ENCODE data around the gene NRTN. TPM values are rescaled to one million over a fixed set of nuclear protein-coding genes. Genes with fewer than 3 reads are reported as not detected.

The NRTN gene
- total and polyA plus RNA-seq, 2 of the 13 experiments (the other 11 are each of a cell fraction or from before 2014, with no cell fraction given), result 4.1 to 5.3 TPM

DNA sequence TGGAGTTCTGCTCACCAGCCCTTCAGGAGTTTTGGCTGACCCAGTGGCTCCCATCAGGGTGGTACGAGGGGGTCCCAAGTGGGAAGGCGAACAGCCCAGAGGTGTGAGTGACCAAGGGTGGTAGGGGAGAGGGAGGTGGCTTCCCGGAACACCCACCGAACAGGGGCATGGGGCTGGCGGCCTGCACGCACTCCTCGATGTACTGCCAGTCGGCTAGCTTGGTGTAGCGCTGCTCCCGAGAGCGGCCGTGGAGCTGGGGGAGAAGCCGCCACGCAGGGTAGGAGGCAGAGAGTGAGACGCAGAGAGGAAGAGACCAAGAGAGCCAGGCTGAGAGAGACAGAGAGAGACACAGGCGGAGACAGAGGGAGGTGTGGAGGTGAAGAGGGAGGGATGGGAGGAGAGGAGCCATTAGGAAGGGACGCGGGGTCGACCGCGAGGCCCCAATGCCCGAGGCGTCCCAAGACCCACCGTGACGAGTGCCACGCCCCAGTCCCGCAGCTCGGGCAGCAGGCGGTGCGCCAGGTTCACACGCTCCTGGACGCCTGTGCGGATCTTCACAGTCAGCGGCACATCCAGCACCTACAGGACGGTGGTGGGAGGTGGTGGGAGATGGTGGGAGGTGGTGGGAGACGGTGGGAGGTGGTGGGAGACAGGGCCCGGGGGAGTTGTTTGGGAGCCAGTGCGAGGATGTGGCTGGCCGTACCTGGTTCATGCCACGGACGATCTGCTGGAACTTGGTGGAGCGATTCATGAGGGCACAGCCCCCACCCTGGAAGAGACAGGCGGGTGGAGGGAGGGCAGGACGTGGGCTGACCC is 18.1 kb upstream of the NRTN start:
- Histone ChIP-seq H3K36me3 (replicated peaks in 1 of 2; ENCODE audit: control insufficient read depth in 1 of 2, insufficient read depth in 2 of 2, low read length in 2 of 2) (peaks cover 17 to 40% of the 10 kb centered on the region in 2 experiments; a peak in 4 of 5 replicates), H2AFZ (ENCODE audit: low read length) (no peak overlapping the region), H3K27me3 (ENCODE audit: control insufficient read depth in 1 of 2, insufficient read depth in 2 of 2, low read length in 2 of 2) (no peaks in the 10 kb centered on the region), H3K4me1 (ENCODE audit: insufficient read depth, low read length) (peaks cover 19% of the 10 kb centered on the region), H3K9ac (ENCODE audit: insufficient read depth, low read depth, low read length) (no peak overlapping the region), H3K79me2 (ENCODE audit: insufficient read depth, low read length) (no peaks in the 10 kb centered on the region), H3K4me2 (ENCODE audit: low read depth, low read length) (no peak overlapping the region), H3K27ac (ENCODE audit: extremely low read length, insufficient read depth, low read length) (no peak overlapping the region), H4K20me1 (ENCODE audit: insufficient read depth, low read length) (no peaks in the 10 kb centered on the region), H3K4me3 (replicated peaks in 1 of 3; ENCODE audit: insufficient read depth in 1 of 3, low read depth in 2 of 3, low read length in 3 of 3) (no peak overlapping the region), H3K9me3 (ENCODE audit: low read length) (no peaks in the 10 kb centered on the region)
- DNase-seq (ENCODE audit: low spot score) (no peak), FAIRE-seq (no peak), ATAC-seq (no peak)
- TF ChIP-seq RBFOX2 (IDR thresholded peaks at IDR 0.05; ENCODE audit: low read depth, low read length) (0 out of 2 replicates have a peak, but pooled peaks have one; percentile 38), ZNF17 (CRISPR knock-in tag; IDR thresholded peaks at IDR 0.05) (no peak)
- ChIA-PET CTCF (ENCODE audit: low intra/inter-chr PET ratio, low total read pairs) (no interaction called here), POLR2A (no interaction called here)
- BruUV-seq (replicated peaks), result no TSS peak
- intact Hi-C loops (cut with micrococcal nuclease; ENCODE audit: unreplicated experiment), result no loop called here
- in situ Hi-C loops (cut with HindIII; ENCODE audit: extremely low pct_ligation_motif_present, low pct_unique_long_range_greater_than_20kb), result no loop called here
- WGBS (ENCODE audit: low lambda C conversion rate), result 95% methylated on average over 37 of the region's 44 CpGs

- no peak overlapping the region for H3K4me2 ChIP-seq (ENCODE audit: low read depth, low read length)
- no peak overlapping the region for H2AFZ ChIP-seq (ENCODE audit: low read length)
- CTCF ChIA-PET (ENCODE audit: low intra/inter-chr PET ratio, low total read pairs), result no interaction called here
- ATAC-seq (no peak), DNase-seq (ENCODE audit: low spot score) (no peak), FAIRE-seq (no peak)
- H4K20me1 ChIP-seq (ENCODE audit: insufficient read depth, low read length), result no peaks in the 10 kb centered on the region
- no peaks in the 10 kb centered on the region for H3K9me3 ChIP-seq (ENCODE audit: low read length)
- peaks cover 17 to 40% of the 10 kb centered on the region in 2 experiments; a peak in 4 of 5 replicates for H3K36me3 ChIP-seq (replicated peaks in 1 of 2; ENCODE audit: control insufficient read depth in 1 of 2, insufficient read depth in 2 of 2, low read length in 2 of 2)
- H3K4me1 ChIP-seq (ENCODE audit: insufficient read depth, low read length), result peaks cover 19% of the 10 kb centered on the region
- H3K9ac ChIP-seq (ENCODE audit: insufficient read depth, low read depth, low read length), result no peak overlapping the region
- WGBS (ENCODE audit: low lambda C conversion rate), result 97% methylated on average over 7 of the region's 39 CpGs
- H3K27ac ChIP-seq (ENCODE audit: extremely low read length, insufficient read depth, low read length), result no peak overlapping the region
- BruUV-seq (replicated peaks), result no TSS peak
- intact Hi-C loops (cut with micrococcal nuclease; ENCODE audit: unreplicated experiment), result no loop called here
- no peaks in the 10 kb centered on the region for H3K79me2 ChIP-seq (ENCODE audit: insufficient read depth, low read length)
- POLR2A ChIA-PET, result interaction anchor here (1.0 kb wide), 1 partner anchor 69 kb away, joined by 3 read pairs; no protein-coding TSS in a partner anchor
- no peaks in the 10 kb centered on the region for H3K27me3 ChIP-seq (ENCODE audit: control insufficient read depth in 1 of 2, insufficient read depth in 2 of 2, low read length in 2 of 2)
- no peak overlapping the region for H3K4me3 ChIP-seq (replicated peaks in 1 of 3; ENCODE audit: insufficient read depth in 1 of 3, low read depth in 2 of 3, low read length in 3 of 3)
- in situ Hi-C loops (cut with HindIII; ENCODE audit: extremely low pct_ligation_motif_present, low pct_unique_long_range_greater_than_20kb), result no loop called here
- TF ChIP-seq, protein P1, sequence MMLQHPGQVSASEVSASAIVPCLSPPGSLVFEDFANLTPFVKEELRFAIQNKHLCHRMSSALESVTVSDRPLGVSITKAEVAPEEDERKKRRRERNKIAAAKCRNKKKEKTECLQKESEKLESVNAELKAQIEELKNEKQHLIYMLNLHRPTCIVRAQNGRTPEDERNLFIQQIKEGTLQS (CRISPR knock-in tag; IDR thresholded peaks at IDR 0.05), result no peak
- TF ChIP-seq ZFP62 (CRISPR knock-in tag; IDR thresholded peaks at IDR 0.05) (no peak), ZNF83 (CRISPR knock-in tag; IDR thresholded peaks at IDR 0.05; ENCODE audit: borderline replicate concordance) (no peak), AGO2 (optimal IDR thresholded peaks at IDR 0.05; ENCODE audit: low read depth, low read length) (peak; percentile 70), TSC22D2 (CRISPR knock-in tag; IDR thresholded peaks at IDR 0.05; ENCODE audit: borderline replicate concordance) (no peak), WIZ (CRISPR knock-in tag; IDR thresholded peaks at IDR 0.05) (no peak), CBFB (CRISPR knock-in tag; IDR thresholded peaks at IDR 0.05) (no peak), RBFOX2 (IDR thresholded peaks at IDR 0.05; ENCODE audit: low read depth, low read length) (peak; percentile 62; the same call in 1 of the 2 replicates), ZEB1 (IDR thresholded peaks at IDR 0.05; ENCODE audit: insufficient replicate concordance, low read depth) (no peak), THAP7 (CRISPR knock-in tag; IDR thresholded peaks at IDR 0.05) (no peak)
- TF ChIP-seq, protein P2, sequence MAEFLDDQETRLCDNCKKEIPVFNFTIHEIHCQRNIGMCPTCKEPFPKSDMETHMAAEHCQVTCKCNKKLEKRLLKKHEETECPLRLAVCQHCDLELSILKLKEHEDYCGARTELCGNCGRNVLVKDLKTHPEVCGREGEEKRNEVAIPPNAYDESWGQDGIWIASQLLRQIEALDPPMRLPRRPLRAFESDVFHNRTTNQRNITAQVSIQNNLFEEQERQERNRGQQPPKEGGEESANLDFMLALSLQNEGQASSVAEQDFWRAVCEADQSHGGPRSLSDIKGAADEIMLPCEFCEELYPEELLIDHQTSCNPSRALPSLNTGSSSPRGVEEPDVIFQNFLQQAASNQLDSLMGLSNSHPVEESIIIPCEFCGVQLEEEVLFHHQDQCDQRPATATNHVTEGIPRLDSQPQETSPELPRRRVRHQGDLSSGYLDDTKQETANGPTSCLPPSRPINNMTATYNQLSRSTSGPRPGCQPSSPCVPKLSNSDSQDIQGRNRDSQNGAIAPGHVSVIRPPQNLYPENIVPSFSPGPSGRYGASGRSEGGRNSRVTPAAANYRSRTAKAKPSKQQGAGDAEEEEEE (CRISPR knock-in tag; IDR thresholded peaks at IDR 0.05; ENCODE audit: borderline replicate concordance), result no peak
Measured at GRCh38 chr19:5787409-5788182, 17.3 kb upstream of the NRTN start.
